ENCODE results near the gene CPED1.

DNA sequence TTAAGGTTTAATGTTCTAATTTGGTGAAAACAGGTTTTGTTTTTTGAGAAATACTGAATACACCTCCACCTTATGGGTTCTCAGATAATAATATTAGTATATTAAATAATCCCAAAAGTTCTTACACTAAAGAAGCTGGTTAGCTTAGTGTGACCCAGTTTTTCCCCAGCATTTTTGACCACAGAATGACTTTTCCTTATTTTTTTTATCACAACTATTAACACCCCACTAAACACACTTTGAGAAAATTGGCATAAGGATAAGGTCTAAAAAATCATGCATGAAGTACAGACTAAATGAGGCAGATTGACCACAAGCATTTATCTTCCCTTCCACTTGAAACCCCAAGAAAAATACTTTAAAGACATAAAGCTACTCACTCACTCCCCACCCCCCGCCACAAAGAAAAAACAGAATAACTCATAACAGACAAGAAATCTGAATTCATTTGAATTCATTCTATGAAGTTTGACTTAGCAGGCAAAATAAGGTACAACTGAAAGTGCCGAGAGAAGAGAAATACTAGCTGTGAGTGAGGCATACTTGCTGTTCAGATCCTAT is 290.6 kb downstream of the CPED1 start:
- TF ChIP-seq CTCF (IDR thresholded peaks at IDR 0.05) (no peak), POLR2A (IDR thresholded peaks at IDR 0.05) (no peak), POLR2AphosphoS5 (IDR thresholded peaks at IDR 0.05; ENCODE audit: insufficient read depth in 1 of 2, low read depth in 1 of 2) (no peak)

Data from vagina (tissue), 2 donors.